Glomerular endothelial cell (primary cell): ENCODE results near the gene ARID1B. TPM values are rescaled to one million over a fixed set of nuclear protein-coding genes. Genes with fewer than 3 reads are reported as not detected.
"Not testable (repeated sequence)": the region's sequence is repeated elsewhere in the genome, so short reads cannot be mapped to it uniquely, and the experiment has no call there.

ENCODE experiments used
- DNase-seq: peaks from one replicate; pipeline ENCODE4 v3.0.0-alpha.2; 2011; ENCODE audit warnings: low read depth, low spot score; ENCODE audit errors: extremely low read depth
- total RNA-seq: library from RNA; depleted of rRNA; stranded (reverse); fragments of >200 nt; gene quantifications from 2 replicates; pipeline ENCODE4 v1.2.3, GENCODE V29; 2015

The ARID1B gene
- total RNA-seq, 1 donor from 2014 or later, result 72.3 TPM

DNA sequence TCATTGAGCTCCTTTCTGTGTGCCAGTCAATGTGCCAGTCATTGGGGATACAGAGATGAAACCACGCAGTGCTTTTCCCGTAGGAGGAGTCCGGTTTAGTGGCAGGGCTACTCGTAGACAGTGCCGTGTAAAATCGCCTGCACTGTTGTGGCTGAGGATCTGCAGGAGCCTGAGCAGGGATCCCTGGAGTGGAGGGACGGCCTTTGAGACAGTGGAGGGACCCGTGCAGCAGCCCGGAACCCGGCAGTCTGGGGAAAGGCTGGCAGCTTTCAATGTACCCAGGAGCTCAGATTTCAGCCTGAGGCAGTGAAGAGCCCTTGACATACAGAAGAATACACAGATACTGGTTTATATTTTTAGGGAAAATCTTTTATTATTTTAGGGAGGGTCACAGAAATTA lies 203.3 kb downstream of the ARID1B start:
- DNase-seq, result no peak

DNA sequence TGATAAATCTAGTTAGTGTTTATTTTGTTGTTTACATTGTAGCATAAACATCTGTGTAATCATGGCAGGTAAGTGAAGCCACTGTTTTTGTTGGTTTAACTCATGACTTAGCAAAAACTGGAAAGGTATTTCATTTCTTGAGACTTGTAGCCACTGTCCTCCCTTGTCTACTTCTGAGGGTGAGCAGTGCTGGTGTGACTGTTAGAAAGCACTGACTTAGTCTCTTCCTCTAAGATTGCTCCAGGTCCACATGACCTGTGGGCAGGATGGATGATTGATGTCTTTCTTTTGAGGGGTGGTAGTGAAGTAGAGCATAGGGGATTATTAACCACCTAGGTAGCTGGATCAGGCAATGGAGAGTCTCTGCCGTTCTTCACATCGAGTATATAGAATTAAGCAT lies 203.8 kb downstream of the ARID1B start:
- no peak for DNase-seq

DNA sequence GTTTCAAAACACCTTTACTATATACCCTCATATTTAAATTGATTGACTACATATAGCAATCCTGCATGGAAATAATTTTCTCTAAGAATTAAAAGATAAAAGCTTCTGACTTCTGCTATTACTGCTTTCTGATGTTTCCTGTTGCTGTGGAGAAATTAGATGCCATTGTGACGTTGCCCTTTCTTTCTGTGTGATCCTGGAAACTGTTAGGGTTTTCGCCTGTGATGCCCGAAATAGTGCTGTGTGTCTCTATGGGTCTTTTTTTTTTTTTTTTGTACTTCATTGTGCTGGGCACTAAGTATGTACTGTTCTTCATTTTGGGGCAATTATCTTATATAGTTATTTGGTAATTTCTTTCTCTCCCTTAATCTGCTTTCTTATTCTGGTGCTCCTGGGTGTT lies 205.0 kb downstream of the ARID1B start:
- no peak for DNase-seq

DNA sequence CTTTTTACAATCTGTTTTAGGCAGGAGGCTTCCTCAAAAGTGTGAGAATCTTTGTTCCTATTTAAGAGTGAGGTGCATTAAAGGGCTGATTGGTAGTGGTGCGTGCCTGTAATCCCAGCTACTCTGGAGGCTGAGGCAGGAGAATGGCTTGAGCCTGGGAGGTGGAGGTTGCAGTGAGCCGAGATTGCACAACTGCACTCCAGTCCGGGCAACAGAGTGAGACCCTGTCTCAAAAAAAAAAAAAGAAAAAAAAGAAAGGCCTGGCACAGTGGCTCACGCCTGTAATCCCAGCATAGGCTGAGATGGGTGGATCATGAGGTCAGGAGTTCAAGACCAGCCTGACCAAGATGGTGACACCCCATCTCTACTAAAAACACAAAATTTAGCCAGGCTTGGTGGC lies 205.7 kb downstream of the ARID1B start:
- not testable (repeated sequence) for DNase-seq

DNA sequence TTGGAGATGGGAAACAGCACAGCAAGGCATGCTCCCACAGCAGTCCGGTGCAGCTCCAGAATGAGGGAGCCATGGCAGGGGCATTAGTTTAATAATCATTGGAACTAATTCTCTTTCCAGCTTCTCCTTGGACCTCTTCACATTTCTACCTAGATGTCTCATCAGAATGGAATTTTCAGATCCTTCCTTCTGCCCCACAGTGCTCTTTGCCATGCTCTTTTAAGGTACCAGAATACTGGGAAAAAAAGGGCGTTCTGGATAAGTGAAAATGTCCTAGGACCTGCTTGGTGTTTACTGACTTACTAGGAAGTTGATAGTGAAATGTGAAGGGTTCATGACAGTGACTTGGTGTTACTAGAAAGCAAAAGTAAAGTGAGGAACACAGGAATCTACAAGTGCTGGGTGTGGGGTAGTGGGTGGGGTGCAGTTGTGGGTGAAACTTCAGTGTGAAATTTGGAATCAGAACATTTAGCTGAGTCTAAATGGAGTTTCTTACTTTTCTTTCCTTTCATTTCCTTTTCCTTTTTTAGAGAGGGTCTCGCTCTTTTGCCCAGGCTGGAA lies 207.1 kb downstream of the ARID1B start:
- DNase-seq, result no peak

DNA sequence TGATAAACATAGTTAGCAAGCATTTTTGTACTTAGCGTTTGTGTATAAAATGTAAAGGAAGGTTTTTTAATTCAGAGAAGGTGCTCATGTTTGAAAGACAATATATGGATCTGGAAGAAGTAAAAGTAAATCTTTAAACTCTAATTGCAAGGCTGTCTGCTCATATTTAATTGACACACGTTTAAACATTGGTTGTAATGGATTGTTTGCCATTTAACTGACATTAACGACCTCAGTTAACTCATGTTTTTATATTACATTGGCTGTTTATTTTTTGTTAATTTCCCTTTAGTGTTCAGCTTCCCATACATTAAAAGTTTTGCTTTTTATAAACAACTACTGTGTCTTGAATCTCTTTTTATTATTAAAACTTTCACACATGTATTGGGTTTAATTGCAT lies 208.1 kb downstream of the ARID1B start:
- DNase-seq, result no peak

DNA sequence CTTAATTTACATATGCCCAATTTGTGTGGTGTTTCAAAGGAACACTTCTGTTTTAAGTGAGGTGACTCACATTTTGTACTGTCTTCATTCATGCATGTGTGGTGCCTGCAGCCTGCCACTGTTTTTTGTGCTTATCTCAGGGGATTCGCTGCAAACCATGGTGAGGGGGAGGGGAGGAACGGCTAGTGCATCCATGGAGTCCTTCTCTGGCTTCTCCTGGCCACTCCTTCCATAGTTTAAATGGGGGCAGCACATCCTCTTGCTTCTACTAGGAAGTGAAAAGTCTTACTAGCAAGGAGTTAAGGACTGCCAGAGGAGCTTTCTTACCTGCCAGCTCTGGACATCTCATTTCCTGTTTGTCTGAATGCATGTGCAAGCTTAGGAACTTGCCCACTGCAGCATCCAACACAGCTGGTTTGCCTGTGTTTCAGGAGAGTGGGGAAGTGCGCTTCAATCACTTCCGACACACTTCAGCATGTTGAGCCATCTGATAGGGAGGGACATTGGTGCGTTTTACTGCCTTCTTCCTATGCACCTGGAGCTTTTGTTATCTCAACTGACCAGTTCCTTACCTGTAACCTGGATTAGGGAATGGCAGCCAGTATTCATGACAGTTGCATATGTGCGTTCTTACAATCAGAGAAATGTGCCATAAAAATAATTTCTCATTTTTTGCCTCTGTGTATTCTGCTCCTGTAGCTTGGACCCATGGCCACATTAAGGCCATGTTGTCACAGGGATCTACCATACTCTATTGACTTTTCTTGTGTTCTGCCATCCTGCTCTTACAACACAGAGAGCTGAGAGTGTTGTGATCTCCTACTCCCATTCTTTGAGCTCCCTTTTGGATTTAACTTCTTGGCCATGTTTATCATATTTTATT lies 211.3 kb downstream of the ARID1B start:
- no peak for DNase-seq

DNA sequence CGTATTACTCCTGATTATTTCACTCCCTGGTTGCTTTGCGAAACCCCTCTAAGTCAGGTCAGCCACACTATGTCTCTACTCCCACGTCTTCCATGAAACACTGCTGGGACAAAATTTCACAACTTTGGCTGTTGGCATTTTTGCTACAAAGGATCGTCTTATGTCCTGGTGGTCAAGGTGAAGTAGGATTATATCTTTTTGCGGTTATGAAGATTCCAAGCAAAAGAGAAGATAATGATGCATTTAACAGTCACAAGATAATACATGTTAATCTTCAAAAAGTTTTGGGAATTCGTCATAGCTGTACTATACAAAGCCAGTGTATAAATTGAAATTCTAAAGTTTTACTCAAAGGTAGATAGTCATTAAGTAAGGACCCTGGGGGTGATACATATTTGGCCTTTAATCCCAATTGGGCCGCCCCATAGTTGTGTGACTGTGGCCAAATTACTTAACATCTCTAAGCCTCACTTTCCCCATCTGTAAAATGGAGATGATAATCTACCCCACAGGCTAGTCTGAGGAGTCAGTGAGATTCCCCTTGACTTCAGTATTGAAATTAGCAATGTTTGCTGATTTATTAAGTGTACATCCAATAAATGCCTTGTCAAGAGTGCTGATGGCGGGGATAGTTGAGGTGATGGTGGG lies 212.1 kb downstream of the ARID1B start:
- no peak for DNase-seq

DNA sequence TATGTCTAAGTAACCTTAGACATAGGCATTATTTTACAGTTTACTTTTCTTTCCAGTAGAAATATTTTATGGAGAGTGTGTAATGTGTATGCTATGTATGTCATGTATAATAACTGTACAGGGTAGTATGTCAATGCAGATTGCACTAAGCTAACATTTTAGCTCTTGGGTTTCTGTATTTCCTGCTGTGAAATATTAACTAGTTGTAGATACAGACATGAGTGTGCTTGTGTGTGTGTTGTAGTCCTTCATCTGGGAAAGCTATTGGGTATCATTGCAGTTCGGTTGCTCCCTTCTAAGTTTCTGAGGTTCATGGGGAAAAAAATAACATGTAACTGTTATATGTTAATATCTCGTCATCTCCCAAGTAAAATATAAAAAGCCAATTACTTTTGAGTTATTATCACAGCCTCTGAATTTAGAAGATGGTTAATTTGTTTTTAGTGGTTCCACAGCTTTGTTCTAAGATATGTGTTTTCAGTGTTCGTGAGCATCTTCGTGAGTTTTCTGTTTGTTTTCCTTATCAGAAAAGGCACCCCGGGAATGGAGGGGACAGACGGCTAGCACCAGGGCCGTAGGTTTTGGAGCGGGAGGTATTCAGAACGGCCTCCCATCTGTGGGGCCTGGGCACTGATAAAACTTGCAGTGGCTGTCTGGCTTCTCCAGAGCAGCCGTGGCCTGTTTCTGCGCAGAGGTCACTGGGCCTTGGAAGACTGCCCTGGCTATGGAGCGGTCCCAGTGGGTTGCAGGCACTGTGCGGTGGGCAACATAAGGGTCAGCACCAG lies 215.0 kb downstream of the ARID1B start:
- DNase-seq, result no peak

DNA sequence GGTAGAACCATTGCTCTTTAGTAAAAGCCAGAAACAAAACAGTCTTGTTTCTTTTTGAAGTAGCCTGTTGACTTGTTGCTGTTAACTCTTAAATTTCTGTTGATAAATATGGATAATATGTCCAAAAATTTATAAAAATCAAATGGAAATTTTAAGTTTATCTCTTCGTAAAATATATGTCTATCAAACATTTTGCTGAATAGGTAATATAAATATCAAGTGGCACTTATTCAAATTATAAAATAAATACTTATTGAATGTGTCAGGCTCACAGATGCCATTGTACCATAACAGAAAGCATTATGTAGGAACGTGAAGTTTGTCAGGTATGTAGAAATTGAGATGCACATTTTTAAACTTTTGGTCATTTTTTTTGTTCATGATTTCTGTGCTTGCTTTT lies 216.5 kb downstream of the ARID1B start:
- DNase-seq, result no peak

DNA sequence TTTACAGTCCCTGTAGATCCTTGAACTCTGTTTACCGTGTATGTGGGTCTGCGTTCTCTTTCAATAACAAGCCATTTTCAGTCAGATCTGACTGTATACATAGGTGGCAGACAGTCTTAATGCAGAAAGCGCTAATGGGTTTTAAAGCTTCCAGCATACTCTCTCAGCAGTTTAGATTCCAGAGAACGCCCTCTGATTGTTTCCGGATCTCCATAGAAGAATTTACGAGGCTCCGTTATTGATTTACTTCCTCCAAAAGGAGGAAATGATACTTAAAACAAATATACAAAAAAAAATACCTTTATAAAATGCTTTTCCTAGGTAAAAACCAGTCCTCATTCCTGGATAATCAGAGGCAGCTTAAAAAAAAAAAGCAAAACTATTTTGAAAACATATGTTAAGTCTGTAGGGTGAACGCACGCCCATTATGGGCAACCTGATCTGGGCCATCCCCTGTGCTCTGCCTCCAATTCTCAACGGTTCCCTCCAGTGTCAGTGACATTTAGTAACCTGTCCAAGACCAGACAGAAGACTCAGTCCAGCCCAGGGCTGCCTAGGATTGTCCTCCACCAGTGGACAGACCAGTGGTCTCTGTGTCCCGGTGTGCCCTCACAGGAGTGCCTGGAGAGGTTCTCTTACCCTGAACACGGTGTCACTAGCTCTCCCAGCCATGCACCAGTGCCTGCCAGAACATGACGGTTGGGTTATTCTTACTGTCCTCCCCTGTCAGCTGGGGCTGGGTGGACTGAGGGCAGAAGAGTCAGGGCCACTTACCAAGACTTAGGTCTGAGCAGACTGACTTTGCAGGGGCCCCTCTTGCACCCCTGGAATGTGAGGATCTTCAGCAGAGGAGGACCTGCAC lies 217.3 kb downstream of the ARID1B start:
- peak; percentile 5 for DNase-seq

DNA sequence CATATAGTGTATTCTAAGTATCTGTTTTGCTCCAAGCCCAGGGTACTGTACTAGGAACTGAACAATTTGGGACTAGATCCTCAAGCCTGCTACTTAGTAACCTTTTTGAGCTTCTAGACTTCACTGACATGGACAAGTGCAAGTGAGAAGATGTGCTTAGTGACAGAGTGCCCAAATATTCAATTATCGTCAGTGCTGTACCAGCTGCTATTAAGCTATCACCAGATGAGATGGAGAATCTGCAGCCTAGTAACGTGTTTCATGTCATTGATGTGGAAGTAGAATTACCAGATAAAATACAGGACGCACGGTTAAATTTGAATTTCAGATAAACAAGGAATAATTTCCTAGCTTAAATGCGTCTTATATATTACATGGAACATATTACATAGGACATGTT lies 218.3 kb downstream of the ARID1B start:
- DNase-seq, result no peak

DNA sequence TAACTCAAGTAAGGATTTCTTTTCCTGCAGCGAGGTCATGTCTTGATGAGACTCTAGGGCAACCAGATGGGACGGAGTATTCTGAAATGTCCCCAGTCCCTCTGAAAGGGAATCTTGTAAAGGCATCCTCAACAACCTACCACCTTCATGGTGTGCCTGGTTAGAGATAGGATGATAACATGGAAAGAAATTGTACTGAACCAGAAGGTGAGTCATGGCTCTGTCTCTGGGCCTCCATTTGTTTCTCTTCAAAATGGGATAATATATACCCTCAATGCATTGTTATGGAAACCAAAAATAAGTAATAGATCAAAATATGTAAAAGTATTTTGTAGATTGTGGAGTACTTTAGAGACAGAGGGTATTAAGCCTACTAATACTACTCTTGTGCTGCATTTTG lies 219.1 kb downstream of the ARID1B start:
- no peak for DNase-seq

DNA sequence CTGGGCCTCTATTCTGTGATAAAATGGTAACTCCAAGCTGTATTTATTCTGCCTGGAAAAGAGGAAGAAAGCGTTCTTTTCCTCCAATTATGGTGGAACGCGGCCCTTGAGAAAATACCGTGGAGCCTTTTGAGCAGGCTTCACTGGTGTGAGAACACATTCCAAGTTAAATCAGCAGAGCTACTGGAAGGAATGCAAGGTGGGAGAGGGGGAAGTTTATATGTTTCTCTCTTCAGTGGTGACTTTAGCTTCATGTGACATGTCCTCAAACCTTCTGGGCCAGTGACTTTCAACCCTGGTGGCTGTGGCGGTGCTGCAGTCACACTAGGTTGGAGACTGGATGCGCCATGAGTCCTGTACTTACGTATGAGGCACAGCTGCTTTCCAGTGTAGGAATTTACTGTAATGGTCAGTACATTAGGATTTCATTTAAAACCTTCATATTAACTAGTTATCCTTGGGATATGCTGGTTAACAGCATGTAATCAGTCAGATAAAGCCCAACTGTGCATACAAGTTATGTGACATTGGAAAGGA lies 221.7 kb downstream of the ARID1B start:
- DNase-seq, result no peak

DNA sequence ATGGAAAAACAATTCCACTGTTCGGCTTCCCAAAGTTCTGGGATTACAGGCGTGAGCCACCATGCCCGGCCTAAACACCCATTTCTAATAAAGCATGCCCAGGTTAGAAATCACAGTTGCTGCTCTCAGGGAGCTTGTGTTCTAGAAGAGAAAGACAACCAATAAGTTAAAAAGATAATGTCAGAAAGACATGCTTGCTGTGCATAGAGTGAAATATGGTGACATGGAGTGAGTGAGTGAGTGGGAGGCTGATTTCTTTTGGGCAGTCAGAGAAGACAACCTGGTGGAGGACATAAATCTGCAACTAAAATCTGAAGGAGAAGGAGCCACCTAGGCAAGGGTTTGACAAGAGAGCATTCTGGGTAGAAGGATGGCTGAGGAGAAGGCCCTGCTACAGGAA lies 222.6 kb downstream of the ARID1B start:
- DNase-seq, result no peak

DNA sequence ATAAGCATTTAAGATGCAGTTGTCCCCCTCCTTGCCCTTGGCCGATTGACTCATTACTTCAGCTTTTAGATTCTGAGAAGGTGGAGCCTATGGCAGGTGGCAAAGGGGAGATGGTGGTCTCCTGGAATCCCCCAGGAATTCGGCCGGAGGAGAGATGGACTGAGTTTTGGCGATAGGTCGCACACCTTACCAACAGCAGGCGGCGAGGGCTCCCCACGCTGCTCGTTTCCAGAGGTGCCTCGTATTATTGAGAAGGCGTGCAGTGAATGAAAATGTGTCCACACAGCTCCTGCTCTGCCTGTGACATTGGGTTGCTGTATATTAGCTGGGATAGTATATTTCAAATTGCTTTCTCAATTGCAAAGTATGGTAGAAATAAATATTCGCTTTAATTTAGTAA lies 224.5 kb downstream of the ARID1B start:
- DNase-seq, result no peak

DNA sequence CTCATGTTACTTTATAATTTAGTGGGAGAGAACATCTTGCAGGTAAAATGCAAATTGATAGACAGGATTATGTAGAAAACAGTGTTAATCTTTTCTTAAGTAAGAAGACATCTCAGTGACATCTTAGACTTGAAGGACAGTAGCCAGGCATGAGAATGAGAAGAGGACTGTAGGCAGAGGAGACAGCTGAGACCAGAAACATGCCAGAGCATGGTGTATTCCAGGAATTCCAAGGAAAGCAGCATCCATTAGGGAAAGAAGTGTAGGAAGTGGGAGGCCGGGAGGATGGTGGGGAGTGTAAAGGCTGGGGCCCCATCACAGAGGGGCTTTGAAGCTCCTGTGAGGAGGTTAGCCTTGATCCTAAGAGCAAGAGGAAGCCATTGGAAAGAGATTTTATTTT lies 225.6 kb downstream of the ARID1B start:
- no peak for DNase-seq

DNA sequence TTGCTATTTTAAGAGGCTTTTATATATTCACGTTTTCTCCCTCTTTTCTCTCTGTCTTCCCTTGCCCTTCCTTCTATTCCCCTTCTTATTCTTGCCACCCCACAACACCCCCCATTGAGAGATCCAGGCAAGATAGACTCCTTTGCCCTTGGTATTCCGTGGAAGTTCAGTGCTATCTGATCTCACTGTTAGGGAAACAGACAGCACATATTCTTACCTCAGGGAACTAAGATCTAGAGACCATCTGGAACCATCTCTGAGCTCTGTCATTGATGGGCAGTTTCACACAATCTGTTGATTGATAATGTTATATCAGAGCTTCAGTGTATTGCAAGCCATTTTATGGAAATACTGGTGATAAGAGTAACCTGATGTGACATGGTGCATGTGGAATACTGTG lies 228.8 kb downstream of the ARID1B start:
- DNase-seq, result no peak

DNA sequence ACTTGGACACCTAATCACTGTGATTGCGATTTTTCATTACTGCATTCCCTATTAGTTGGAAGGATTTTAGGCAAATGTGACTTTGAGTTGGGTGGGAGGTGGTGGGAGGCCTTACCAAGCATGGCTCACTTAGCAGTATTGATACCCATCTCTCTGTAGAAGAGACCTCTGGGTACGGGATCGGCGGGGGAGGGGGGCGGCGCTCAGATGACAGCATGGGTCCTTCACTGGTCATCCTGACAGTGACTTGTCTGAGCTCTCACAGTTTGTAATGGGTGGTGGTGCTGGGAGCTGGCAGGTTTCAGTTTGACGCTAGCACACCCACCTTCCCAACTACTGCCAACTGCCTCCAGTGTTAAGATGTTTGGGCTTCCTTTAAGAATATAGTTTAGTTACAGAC lies 231.4 kb downstream of the ARID1B start:
- no peak for DNase-seq

DNA sequence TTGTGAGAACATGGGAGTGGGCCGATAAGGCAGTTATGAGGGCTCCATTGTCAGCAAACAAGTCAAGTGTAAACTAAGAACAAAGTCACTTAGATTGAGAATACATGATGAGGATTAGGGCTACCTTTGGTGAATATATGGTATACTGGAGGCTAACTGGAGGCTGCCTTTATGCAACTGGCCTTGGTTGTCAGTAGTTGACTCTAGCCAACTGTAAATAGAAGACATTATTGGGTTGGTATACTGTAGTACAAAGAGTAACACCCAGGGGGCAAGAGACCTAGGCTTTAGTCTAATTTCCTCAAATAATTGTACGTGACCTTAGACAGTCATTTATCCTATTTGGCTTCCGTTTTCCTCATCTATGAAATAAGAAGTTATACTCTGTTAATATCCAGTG lies 235.2 kb downstream of the ARID1B start:
- no peak for DNase-seq
